Heart left ventricle (tissue), 16 donors: Measurements from ENCODE around the gene ATP13A1. TPM values are rescaled to one million over a fixed set of nuclear protein-coding genes. Genes with fewer than 3 reads are reported as not detected.
"Not testable (repeated sequence)": the region's sequence is repeated elsewhere in the genome, so short reads cannot be mapped to it uniquely, and the experiment has no call there.

Source experiments
- ATAC-seq, 4 donors: fragments of 200-7000 bp; cut with Tn5 transposase; one replicate each; pipeline ENCODE4 v1.9.1; 2020 to 2022; ENCODE audit warnings: moderate library complexity in 4 of 4, mild to moderate bottlenecking in 3 of 4, moderate number of reproducible peaks in 1 of 4
- DNase-seq, 5 donors: peaks; one replicate each; pipeline ENCODE4 v3.0.0-alpha.2; 2020
- H3K27ac ChIP-seq, 12 donors: fragments of 200-600 bp; sonication (generic) in 4 of 12; one replicate each; pipeline versions ENCODE4 v1.5.0 to v1.8.0; 2016 to 2022; ENCODE audit warnings: mild to moderate bottlenecking in 2 of 12
- H3K27me3 ChIP-seq, 9 donors: fragments of 200-600 bp; sonication (generic) in 2 of 9; one replicate each; pipeline versions ENCODE4 v1.5.1 to v1.8.0; 2016 to 2022; ENCODE audit warnings: mild to moderate bottlenecking in 3 of 9
- H3K36me3 ChIP-seq, 9 donors: fragments of 200-600 bp; sonication (generic) in 2 of 9; one replicate each; pipeline versions ENCODE4 v1.5.0 to v1.8.0; 2018 to 2022; ENCODE audit warnings: mild to moderate bottlenecking in 2 of 9
- H3K4me1 ChIP-seq, 12 donors: fragments of 200-600 bp; sonication (generic) in 4 of 12; one replicate each; pipeline versions ENCODE4 v1.5.0 to v1.8.0; 2016 to 2022; ENCODE audit warnings: mild to moderate bottlenecking in 3 of 12
- H3K4me3 ChIP-seq, 12 donors: fragments of 200-600 bp; sonication (generic) in 4 of 12; one replicate each; pipeline versions ENCODE4 v1.5.0 to v1.8.0; 2017 to 2022; ENCODE audit warnings: mild to moderate bottlenecking in 9 of 12, moderate library complexity in 4 of 12
- H3K9me3 ChIP-seq, 12 donors: fragments of 200-600 bp; sonication (generic) in 4 of 12; one replicate each; pipeline versions ENCODE4 v1.5.0 to v1.8.0; 2016 to 2022; ENCODE audit warnings: mild to moderate bottlenecking in 1 of 12
- POLR2A ChIP-seq, 2 donors: fragments of 450-650 bp; IDR thresholded peaks; one replicate each; pipeline ENCODE4 v1.6.1; 2017; ENCODE audit warnings: antibody characterized with exemption in 2 of 2, mild to moderate bottlenecking in 2 of 2, moderate library complexity in 2 of 2
- WGBS, 4 donors: extraction: QIAGEN DNeasy Blood & Tissue Kit in 2 of 4; methylation state at CpG; one replicate each; pipeline versions ENCODE4 v1.1.5 to v1.1.7; 2013 to 2018; 5-methylcytosine and 5-hydroxymethylcytosine counted together
- intact Hi-C, 10 donors: fragments of 100-400 bp; cut with DNase I; formaldehyde crosslinking; loops; one replicate each; pipeline versions ENCODE4 v1.11.1 to v1.14.2; 2022
- polyA plus RNA-seq, 2 donors: library from polyadenylated mRNA; stranded (reverse); fragments of 200-250 nt; gene quantifications; one replicate each; pipeline ENCODE4 v1.2.3, GENCODE V29; 2013
- total RNA-seq, 9 donors: library from RNA; depleted of rRNA in 2 of 9; stranded (reverse); fragments of >200 nt in 2 of 9; fragmentation: NEBNext Ultra II Directional in 3 of 9; extraction: Animal tissue kit (Norgen Biotek cat#: 25700) in 3 of 9; gene quantifications; one replicate each; pipeline versions ENCODE4 v1.1.0 to v1.2.4, GENCODE V29; 2016 to 2023
- TF ChIP-seq, protein P1 (sequence below), 12 donors: fragments of 200-600 bp; sonication (generic) in 4 of 12; IDR thresholded peaks; one replicate each; pipeline versions ENCODE4 v1.5.0 to v1.8.0; 2018 to 2022; ENCODE audit warnings: antibody characterized with exemption in 12 of 12, mild to moderate bottlenecking in 5 of 12
- donor health status: ischemic (EF 13 %, LVEDD 7.1; RV severe dilation, severe dysfunction).
- donor health status: healthy with polysubstance abuse.
- donor health status: DM: no; HTN: yes; CAD: no.
- donor health status: DM: no; HTN: no; CAD: no.
- donor health status: ischemic (EF 25% LVEDD 6.9; RV normal size, moderate dysfunction).
- donor health status: ischemic (EF 25% LVEDD 5.7; RV mildly dilated, moderate dysfunction).
- donor health status: healthy.
- donor health status: DM: yes; HTN: yes; CAD: no.
- donor health status: ischemic (EF 35%, LVEDD 5.7; RV mildly dilated, moderate dysfunction).
- donor health status: nonischemic (EF 11% LVEDD 7.7; RV severe dilation, severe dysfunction).
- donor health status: DM: yes; HTN: yes; CAD: no.
- donor health status: PGD.
- donor health status: ischemic (EF 29% LVEDD 5.4; RV normal size, mild dysfunction).
- donor health status: nonischemic (EF 23%, LVEDD 6.1; RV moderate dilation, normal function).

The ATP13A1 gene
- total and polyA plus RNA-seq, 11 donors, result 15.7 to 65.8 (median 22.0) TPM

DNA sequence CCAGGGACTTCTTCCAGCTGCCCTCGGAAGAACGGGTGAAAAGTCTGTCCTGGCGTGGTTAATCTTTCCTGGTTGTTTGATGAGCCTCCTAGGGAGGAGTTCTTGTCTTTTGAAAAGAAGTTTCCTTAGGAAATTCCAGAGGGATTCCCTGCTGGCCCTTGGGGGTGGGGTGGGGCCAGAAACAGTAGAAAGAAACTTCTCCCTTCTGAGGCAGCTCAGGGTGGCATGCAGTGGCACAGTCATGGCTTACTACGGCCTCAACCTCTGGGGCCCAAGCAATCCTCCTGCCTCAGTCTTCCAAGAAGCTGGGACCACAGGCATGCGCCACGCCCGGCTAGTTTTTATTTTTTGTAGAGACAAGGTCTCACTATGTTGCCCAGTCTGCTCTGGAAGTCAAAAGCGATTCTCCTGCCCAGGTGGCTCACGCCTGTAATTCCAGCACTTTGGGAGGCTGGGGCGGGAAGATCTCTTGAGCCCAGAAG lies 6.6 kb upstream of the ATP13A1 start:
- Histone ChIP-seq H3K4me1 (peaks cover 0 to 22% (median 9%) of the 10 kb centered on the region in 12 donors), H3K27me3 (no peaks in the 10 kb centered on the region), H3K4me3 (peak overlapping the region in 6 of 12 donors; percentile 81 to 100 (median 92)), H3K36me3 (peaks cover 0 to 30% (median 0%) of the 10 kb centered on the region in 9 donors), H3K27ac (peak overlapping the region in 1 of 12 donors; percentile 94), H3K9me3 (peaks cover 0 to 25% (median 0%) of the 10 kb centered on the region in 12 donors)
- intact Hi-C loops, result loop anchor here in 1 of 10 donors (2.0 kb wide), 1 partner anchor 107 kb away; no protein-coding TSS in a partner anchor
- 71 to 81% (median 78%) methylated on average over 10 of the region's 10 CpGs for WGBS, 4 donors
- TF ChIP-seq POLR2A (IDR thresholded peaks at IDR 0.05), result no peak
- DNase-seq, result no peak
- ATAC-seq, result no peak

DNA sequence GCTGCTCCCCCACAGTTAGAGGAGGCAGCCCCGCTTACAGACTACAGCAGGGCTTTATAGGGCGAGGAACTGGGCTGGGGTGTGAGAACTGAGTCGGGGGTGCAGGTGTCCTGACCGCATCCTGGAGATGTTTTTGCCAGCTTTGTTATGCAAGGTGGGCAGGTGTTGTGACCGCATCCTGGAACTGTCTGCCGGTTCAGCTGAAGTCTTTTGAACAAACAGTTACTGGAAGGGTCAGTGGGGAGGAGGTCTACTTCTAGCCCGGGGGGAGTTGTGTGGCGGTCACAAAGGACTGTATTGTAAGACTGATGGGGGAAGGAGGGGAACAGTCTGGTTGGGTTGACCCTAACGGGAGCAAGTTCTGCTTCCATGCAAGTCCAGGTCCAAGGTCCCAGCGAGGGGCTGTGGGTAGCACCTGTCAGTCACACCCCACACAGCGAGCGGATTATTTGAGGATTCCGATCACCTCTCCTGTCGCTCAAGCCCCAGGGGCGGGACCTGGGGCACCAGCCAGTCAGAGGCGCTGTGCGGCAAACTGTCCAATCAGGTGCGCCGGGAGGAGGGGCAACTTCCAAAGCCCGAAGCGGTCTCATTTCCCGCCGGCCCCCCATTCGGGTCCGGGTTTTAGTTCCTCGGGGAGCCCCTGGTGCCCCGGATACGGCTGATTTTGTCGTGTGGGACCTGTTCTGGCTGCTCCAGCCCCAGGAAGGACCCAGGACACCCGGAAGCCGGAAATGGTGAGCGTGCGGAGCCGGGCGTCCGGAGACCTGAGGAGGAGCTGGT lies 4.9 kb upstream of the ATP13A1 start, which contains the start of gene ZNF101:
Gene ZNF101 (plus strand): TSS at position 610 of the 783 bp plus-strand sequence. CDS start 125 bp downstream, at position 735.
- peak within 1 kb of the TSS; percentile 57 to 100 (median 87) for H3K4me3 ChIP-seq
- peak within 1 kb of the TSS in 11 of 12 donors; percentile 19 to 94 (median 81) for H3K27ac ChIP-seq
- WGBS, 4 donors, result 4 to 12% (median 5%) methylated on average over 18 to 36 of the region's 36 CpGs
- no peaks in the 10 kb centered on the region for H3K27me3 ChIP-seq
- TF ChIP-seq, protein P1, sequence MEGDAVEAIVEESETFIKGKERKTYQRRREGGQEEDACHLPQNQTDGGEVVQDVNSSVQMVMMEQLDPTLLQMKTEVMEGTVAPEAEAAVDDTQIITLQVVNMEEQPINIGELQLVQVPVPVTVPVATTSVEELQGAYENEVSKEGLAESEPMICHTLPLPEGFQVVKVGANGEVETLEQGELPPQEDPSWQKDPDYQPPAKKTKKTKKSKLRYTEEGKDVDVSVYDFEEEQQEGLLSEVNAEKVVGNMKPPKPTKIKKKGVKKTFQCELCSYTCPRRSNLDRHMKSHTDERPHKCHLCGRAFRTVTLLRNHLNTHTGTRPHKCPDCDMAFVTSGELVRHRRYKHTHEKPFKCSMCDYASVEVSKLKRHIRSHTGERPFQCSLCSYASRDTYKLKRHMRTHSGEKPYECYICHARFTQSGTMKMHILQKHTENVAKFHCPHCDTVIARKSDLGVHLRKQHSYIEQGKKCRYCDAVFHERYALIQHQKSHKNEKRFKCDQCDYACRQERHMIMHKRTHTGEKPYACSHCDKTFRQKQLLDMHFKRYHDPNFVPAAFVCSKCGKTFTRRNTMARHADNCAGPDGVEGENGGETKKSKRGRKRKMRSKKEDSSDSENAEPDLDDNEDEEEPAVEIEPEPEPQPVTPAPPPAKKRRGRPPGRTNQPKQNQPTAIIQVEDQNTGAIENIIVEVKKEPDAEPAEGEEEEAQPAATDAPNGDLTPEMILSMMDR (IDR thresholded peaks at IDR 0.05), result no peak
- peak in 1 of 2 donors; percentile 54 for TF ChIP-seq POLR2A (IDR thresholded peaks at IDR 0.05)
- peaks cover 0 to 16% (median 0%) of the 10 kb centered on the region in 9 donors for H3K36me3 ChIP-seq
- peak; percentile 94 to 96 (median 95) for DNase-seq
- intact Hi-C loops, result loop anchor here in 3 of 10 donors (5.0 to 10.0 kb wide), 4 partner anchors 64 to 256 kb away; partner anchors contain the start of genes ZNF14 (in 1 of the 3) and ZNF253 (in 1 of the 3)
- ATAC-seq, result peak; percentile 69 to 86 (median 85)
- H3K9me3 ChIP-seq, result peaks cover 0 to 8% (median 0%) of the 10 kb centered on the region in 12 donors
- peaks cover 0 to 28% (median 11%) of the 10 kb centered on the region in 12 donors for H3K4me1 ChIP-seq

DNA sequence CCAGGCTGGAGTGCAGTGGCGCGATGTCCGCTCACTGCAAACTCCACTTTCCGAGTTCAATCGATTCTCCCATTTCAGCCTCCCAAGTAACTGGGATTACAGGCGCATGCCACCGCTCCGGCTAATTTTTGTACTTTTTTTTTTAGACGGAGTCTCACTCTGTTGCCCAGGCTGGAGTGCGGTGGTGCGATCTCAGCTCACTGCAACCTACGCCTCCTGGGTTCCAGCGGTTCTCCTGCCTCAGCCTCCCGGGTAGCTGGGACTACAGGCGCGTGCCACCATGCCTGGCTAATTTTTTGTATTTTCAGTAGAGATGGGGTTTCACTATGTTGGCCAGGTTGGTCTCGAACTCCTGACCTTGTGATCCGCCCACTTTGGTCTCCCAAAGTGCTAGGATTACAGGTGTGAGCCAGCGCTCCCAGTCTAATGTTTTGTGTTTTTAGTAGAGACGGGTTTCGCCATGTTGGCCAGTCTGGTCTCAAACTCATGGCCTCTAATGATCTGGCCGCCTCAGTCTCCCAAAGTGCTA lies 2.0 kb upstream of the ATP13A1 start:
- not testable (repeated sequence) for H3K36me3 ChIP-seq, H3K27ac ChIP-seq, ATAC-seq, H3K9me3 ChIP-seq, H3K27me3 ChIP-seq, H3K4me3 ChIP-seq, DNase-seq
- WGBS, 4 donors, result 94 to 98% (median 97%) methylated on average over 22 of the region's 22 CpGs
- H3K4me1 ChIP-seq, result peaks cover 0 to 49% (median 30%) of the 10 kb centered on the region in 12 donors
- intact Hi-C loops, result loop anchor here in 3 of 10 donors (5.0 to 10.0 kb wide), 4 partner anchors 67 to 259 kb away; partner anchors contain the start of genes ZNF14 (in 1 of the 3) and ZNF253 (in 1 of the 3)

DNA sequence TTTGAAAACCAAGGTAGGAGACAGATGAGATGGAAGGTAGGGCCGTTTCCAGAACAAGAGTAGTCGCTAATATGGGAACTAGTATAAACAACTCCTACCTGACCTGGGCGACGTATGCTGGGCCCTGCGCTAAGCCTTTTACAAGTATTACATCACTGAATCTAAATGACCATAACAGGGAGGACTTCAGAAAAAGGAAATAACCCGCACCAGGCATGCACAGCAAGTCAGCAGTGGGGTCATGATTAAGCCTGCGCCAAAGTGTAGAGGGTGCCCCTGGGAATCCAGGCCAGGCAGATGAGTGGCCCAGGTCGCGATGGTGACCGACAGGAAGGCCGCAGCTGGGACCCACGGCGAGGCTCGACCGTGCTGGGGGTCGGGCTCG lies 613 bp downstream of the ATP13A1 start:
- Histone ChIP-seq H3K27ac (peak overlapping the region in 11 of 12 donors; percentile 89 to 99 (median 95)), H3K9me3 (no peaks in the 10 kb centered on the region), H3K4me3 (peak overlapping the region; percentile 78 to 100 (median 96)), H3K4me1 (peaks cover 0 to 33% (median 18%) of the 10 kb centered on the region in 12 donors), H3K27me3 (no peaks in the 10 kb centered on the region), H3K36me3 (peaks cover 0 to 27% (median 20%) of the 10 kb centered on the region in 9 donors)
- ATAC-seq (no peak), DNase-seq (no peak)
- intact Hi-C loops, result loop anchor here in 4 of 10 donors (1.0 to 10.0 kb wide), 5 partner anchors 112 to 374 kb away; partner anchors contain the start of genes ZNF506 (in 1 of the 4) and ZNF682 (in 1 of the 4)
- 9 to 17% (median 13%) methylated on average over 17 of the region's 17 CpGs for WGBS, 4 donors
- TF ChIP-seq POLR2A (IDR thresholded peaks at IDR 0.05), result no peak
- TF ChIP-seq, protein P1 (IDR thresholded peaks at IDR 0.05), result no peak
